Body of pancreas (tissue), 4 donors: Measurements from ENCODE around the gene ATP7B.

Source experiments
- CTCF ChIP-seq, 7 experiments: fragments of 450-650 bp in 4 of 7; fragments of 200-600 bp in 3 of 7; sonication (generic) in 3 of 7; IDR thresholded peaks; one replicate each; pipeline ENCODE4 v1.5.1; 2016 to 2019; ENCODE audit warnings: antibody characterized with exemption in 7 of 7
- POLR2A ChIP-seq, 3 donors: fragments of 450-650 bp; IDR thresholded peaks; one replicate each; pipeline ENCODE4 v1.6.1; 2016; ENCODE audit warnings: antibody characterized with exemption in 3 of 3, mild to moderate bottlenecking in 2 of 3

- TF ChIP-seq CTCF (IDR thresholded peaks at IDR 0.05) = no peak
- no peak for TF ChIP-seq POLR2A (IDR thresholded peaks at IDR 0.05)
Measured at GRCh38 chr13:51988988-51989618, 22.1 kb downstream of the ATP7B start.
